T-helper 9 cell (primary cell): Measurements from ENCODE around the gene MEI1.

ENCODE experiments used
- DNase-seq: peaks from one replicate; pipeline ENCODE4 v3.0.0-alpha.2; 2020

MEI1 gene

GRCh38 chr22:41799486-41800347, 100.4 kb downstream of the MEI1 start:
- DNase-seq = no peak

DNA sequence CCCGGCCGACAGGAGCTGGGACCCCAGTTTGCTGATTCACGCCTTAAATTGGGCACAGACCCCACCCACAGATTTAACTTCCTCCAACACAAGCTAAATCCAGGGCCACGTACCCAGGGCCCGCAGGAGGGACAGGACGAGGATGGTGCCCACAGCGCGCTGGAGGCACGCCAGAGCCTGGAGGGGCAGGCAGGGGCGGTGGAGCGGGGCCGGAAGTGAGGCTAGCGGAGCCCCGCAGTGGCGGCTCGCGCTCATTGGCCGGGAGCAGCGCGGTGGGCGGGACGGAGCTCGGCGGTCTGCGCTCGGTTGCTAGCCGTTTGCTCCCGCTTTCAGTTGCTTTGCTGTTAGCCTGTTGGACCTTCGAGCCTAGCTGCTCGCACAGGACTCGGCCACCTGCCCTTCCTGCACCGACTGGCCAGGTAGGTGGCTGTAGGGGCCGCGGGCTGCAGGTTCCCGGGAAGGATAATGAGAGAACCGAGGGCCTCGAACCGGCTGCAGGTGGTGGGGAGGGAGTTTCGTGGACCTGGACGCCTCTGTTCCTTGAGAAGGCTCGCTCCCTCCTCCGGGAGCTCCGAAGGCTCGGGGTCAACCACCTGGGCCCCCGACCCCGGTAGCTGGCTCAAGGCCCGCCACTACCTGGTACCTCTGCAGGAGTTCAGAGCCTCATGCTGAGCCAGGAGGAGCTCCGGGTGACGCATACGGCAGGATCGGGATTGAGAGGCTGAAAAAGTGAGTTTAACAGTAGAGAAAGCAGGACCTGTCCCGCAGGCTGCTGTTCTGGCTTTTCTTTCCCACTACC, 101.2 kb downstream of the MEI1 start, which contains the start of gene CCDC134:
CCDC134 (plus strand) TSS at position 332 of the 799 bp plus-strand sequence. CDS start 8,212 bp downstream, outside the sequence.
- peak; percentile 88 for DNase-seq

DNA sequence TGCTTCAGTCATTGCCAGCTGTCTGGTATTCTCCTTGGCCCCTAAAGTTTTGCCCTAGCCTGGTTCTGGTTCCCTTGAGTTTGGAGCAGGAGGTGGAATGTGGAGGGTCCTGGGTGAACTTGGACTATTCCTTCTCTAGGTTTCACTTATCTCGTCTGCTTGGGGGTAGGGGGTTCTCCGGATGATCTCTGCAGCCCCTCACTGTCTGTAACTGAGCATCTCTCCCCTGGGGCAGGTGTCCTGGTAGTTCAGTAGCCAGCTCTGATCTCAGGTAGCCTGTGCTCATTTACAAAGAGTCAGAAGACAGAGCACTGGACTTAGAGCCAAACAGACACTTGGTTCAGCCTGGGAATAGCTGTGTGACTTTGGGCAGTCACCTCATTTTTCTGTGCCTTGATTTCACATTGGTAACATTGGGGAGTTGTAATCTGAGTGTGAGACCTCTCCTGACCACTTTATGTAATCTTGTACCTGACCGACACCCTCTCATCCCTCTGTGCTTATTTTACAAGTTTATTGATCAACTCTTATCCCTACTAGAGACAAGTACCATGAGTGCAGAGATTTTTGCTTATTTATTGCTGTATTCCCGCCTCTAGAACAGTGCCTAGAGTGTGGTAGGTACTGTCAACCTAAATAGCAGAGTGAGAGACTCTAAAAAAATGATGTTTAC, 102.0 kb downstream of the MEI1 start:
- no peak for DNase-seq

DNA sequence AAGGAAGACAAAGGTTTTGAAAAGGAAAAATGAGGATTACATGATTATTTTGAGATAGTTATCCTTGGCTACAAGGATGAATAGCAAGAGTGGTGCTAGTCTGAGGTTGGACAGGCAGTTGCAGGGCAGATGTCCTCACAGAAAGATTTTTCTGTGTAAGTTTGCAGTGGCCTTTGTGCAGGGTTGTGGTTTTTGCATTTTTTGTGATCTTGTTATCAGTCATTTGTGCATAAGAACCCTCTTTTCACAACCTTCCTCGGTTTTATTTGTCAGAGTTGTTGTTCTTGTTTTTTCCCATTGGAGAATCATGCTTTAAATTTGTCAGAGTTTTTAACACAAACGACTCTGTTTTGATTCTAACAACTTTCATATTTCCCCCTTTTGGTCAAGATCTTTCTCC, 102.6 kb downstream of the MEI1 start:
- DNase-seq = no peak

DNA sequence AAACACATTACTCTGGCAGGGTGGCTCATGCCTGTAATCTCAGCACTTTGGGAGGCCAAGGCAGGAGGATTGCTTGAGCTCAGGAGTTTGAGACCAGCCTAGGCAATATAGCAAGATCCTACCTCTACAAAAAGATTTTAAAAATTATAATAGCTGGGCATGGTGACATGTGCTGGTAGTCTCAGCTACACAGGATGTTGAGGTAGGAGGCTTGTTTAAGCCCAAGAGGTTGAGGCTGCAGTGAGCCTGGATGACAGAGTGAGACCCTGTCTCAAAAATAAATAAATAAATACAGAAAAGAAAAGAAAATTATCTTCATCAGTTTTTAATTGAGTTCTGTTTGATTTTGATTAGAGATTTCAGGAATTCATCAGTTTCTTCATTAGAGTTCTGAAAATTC, 106.3 kb downstream of the MEI1 start:
- DNase-seq = no peak

- DNase-seq = no peak
These were observed 109.1 kb downstream of the MEI1 start for GRCh38 chr22:41808400-41808799.

DNA sequence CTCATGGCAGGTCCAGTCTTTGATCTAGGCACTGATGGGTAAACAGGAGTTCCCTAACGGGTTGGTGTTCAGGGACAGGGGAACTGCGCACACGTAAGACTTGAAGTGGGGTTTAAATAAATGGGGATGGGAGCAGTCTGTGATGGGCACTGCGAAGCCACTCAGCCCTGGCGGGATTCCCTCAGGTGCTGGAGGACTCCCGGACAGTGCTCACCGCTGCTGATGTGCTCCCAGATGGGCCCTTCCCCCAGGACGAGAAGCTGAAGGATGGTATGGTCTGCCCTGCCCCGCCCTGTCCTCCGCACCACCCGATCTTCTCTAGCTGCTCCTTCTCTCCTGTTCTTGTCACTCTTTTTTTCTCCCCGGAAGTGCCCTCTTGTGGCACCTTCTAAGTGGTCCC, 110.7 kb downstream of the MEI1 start:
- no peak for DNase-seq

DNA sequence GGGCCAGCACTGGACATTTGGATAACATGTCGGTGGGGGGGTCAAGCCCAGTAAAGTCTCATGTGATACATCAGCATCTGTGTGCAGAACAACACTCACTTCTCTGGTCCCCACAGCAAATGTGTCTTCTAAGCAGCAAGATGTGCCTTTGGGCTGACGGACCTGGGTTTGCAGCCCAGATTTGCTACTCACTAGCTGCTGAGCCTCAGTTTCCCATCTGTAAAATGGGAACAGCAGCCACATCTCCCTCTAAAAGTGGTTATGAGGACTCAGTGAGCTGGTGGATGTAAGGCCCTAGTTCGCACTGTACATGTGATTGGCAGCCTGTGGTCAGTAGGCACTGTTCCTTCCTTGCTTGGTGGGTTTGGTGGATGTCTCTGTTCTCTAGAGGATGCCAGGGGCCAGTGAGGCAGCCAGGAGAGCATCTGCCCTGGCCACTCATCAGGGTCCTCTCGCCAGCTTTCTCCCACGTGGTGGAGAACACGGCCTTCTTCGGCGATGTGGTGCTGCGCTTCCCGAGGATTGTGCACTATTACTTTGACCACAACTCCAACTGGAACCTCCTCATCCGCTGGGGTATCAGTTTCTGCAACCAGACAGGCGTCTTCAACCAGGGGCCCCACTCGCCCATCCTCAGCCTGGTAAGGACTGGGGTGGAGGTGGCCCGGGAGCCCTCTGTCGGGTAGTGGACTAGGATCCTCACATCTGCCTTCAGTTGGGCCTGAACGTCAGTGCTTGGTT, 113.7 kb downstream of the MEI1 start:
- DNase-seq = no peak

GRCh38 chr22:41813726-41814410, 114.6 kb downstream of the MEI1 start:
- DNase-seq = no peak

DNA sequence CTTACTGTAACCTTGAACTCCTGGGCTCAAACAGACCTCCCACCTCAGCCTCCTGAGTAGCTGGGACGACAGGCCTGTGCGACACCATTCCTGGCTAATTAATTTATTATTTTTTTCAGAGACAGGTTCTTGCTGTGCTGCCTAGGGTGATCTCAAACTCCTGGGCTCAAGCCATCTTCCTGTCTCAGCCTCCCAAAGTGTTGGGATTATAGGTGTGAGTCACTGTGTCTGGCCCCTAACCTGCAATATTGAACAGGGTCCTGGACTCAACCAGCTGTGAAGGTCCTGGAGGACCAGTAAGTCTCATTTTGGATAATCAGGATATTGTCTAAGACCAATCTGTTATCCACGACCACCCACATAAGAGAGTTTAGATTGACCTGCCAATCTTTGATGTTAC, 116.4 kb downstream of the MEI1 start:
- no peak for DNase-seq

GRCh38 chr22:41816241-41816640, 116.9 kb downstream of the MEI1 start:
- DNase-seq = no peak

DNA sequence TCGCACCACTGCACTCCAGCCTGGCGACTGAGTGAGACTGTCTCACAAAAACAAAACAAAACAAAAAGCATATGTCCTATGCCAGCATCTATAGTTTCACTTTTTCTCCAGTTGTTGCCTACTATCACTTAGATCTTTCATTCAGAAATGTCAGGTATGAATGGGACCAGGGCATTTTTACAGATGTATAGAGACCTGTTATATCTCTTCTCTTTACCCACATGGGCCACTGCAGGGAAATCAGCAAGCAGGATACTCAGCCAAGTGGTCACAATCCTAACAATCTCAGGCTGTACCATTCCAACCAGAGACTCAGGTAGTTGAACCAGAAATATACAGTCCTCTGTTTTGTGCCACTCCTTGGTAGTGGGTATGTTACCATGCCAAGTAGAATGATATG, 117.6 kb downstream of the MEI1 start:
- no peak for DNase-seq

DNA sequence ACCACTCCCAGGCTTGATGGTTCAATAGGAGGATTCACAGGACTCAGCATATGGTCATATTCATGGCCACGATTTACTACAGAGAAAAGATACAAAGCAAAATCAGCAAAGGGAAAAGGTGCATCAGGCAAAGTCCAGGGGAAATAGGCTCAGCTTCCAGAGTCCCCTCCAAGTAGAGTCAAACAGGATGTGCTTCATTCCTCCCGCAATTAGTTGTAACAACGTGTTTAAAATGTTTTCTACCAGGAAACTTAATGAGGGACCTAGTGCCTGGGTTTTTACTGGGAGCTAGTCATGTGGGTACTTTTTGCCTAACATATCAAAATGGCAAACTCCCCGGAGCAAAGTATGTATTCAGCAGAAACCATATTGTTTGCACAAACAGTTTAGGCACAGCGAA, 118.7 kb downstream of the MEI1 start:
- DNase-seq = no peak

GRCh38 chr22:41818596-41818995, 119.3 kb downstream of the MEI1 start:
- no peak for DNase-seq

DNA sequence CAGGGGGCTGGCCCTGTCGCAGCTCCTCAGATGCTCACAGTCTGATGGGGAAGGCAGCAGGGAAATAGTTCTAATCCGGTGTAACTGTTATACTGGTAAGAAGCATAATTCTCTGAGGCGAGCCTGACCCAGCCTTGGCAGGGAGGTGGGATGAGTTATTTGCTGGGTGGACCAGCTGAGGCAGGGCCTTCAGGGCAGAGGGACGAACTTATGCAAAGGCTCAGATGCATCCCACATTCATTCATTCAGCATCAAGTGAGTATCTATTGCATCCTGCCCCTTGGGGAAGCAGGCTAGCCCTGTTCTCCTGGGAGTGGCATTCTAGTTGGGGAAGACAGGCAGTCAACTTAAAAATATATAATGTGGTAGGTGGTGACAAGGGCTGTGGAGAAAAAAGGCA, 120.0 kb downstream of the MEI1 start:
- DNase-seq = no peak

DNA sequence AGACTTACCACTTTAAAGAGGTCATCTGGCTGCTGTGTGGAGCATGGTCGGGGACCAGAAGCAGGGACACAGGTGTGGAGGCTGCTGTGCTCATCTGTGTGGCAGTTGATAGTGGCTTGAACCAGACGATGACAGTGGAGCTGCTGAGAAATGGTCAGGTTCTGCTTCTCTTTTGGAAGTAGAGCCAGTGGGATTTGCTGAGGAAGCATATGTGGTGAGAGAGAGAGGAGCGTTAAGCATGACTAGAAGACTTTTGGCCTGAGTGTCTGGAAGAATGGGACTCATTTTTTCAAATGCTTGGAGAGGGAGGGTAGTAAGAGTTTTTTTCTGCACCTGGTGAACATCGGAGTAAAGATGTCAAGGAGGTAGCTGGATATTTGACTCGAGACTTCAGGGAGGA, 121.1 kb downstream of the MEI1 start:
- DNase-seq = no peak

- no peak for DNase-seq
These were observed 122.4 kb downstream of the MEI1 start for GRCh38 chr22:41821471-41822316.

- no peak for DNase-seq
These were observed 123.2 kb downstream of the MEI1 start for GRCh38 chr22:41822317-41823057.

- no peak for DNase-seq
These were observed 124.5 kb downstream of the MEI1 start for GRCh38 chr22:41823797-41824196.

DNA sequence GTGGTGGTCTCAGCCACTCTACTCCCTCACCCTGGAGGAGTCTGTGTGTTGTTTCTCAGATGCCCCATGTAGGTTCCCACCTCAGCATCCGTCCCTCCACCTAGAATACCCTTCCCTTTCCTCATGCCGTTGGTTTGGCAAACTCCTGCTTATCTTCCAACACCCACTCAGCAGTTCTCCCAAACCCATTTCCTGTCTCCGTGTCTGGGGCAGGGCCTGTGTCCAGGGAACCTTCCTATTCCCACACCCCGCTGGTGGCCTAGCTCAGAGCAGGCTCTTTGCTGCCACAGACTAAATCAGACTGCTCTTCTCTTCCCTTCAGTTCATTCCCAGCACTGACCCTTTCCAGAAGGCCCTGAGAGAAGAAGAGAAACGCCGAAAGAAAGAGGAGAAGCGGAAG, 126.1 kb downstream of the MEI1 start:
- DNase-seq = no peak
